Measurements from ENCODE around the gene FUT3. TPM values are rescaled to one million over a fixed set of nuclear protein-coding genes. Genes with fewer than 3 reads are reported as not detected.
"Not testable (repeated sequence)": the region's sequence is repeated elsewhere in the genome, so short reads cannot be mapped to it uniquely, and the experiment has no call there.

FUT3 gene
- total RNA-seq, 1 donor from 2014 or later, result 0.84 TPM

DNA sequence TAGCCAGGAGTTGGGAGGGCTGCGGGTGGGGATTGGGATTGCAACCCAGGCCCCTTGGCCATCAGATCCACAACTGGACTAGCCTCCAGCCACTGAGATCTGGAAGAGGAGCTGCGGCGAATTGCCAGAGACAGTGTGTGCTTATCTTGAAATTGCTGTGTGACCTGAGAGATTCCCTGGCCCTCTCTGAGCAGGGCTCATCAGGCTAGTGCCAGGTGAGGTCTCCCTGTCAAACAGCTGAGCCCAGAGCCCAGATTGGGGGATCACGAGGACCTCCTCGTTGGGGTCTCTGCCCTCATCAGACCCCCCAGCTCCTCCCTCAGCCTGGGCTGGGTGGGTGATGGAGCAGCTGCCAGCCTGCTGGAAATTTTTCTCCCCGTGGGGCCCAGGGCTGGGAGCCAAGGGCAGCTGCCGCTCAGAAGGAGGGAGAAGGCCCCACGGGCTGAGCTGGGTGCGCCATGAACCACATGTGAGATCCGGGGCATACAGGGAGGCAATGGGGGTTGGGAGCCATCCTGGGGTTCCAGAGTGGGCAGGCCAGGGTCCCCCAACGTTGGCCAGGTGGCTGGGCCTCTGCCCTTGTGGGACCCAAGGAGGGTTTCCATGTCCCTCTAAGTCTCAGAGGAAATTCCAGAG lies 11.9 kb upstream of the FUT3 start:
- H3K27ac Mint-ChIP-seq (ENCODE audit: unreplicated experiment), result no peak overlapping the region
- peaks cover 44% of the 10 kb centered on the region for H3K27me3 Mint-ChIP-seq (ENCODE audit: low read depth, unreplicated experiment)
- H2AFZ ChIP-seq (ENCODE audit: low read depth, low read length), result no peak overlapping the region
- no peaks in the 10 kb centered on the region for H3K36me3 Mint-ChIP-seq (ENCODE audit: low read depth, unreplicated experiment)
- H3K36me3 ChIP-seq (ENCODE audit: insufficient read depth, low read length), result no peaks in the 10 kb centered on the region
- H3K4me1 Mint-ChIP-seq (ENCODE audit: low read depth, unreplicated experiment), result peaks cover 6% of the 10 kb centered on the region
- TF ChIP-seq, protein P1, sequence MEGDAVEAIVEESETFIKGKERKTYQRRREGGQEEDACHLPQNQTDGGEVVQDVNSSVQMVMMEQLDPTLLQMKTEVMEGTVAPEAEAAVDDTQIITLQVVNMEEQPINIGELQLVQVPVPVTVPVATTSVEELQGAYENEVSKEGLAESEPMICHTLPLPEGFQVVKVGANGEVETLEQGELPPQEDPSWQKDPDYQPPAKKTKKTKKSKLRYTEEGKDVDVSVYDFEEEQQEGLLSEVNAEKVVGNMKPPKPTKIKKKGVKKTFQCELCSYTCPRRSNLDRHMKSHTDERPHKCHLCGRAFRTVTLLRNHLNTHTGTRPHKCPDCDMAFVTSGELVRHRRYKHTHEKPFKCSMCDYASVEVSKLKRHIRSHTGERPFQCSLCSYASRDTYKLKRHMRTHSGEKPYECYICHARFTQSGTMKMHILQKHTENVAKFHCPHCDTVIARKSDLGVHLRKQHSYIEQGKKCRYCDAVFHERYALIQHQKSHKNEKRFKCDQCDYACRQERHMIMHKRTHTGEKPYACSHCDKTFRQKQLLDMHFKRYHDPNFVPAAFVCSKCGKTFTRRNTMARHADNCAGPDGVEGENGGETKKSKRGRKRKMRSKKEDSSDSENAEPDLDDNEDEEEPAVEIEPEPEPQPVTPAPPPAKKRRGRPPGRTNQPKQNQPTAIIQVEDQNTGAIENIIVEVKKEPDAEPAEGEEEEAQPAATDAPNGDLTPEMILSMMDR (IDR thresholded peaks at IDR 0.05; ENCODE audit: insufficient read depth, low read depth, low read length), result no peak
- TF ChIP-seq EZH2 (IDR thresholded peaks at IDR 0.05; ENCODE audit: insufficient read depth, low read length), result no peak
- H4K20me1 ChIP-seq (ENCODE audit: insufficient read depth, low read length), result no peaks in the 10 kb centered on the region
- DNase-seq (ENCODE audit: low read depth), result no peak
- no peak overlapping the region for H3K4me3 Mint-ChIP-seq (ENCODE audit: unreplicated experiment)
- no peaks in the 10 kb centered on the region for H3K9me3 Mint-ChIP-seq (ENCODE audit: unreplicated experiment)
- no peak overlapping the region for H3K27ac ChIP-seq (ENCODE audit: low read depth, low read length)
- H3K9me3 ChIP-seq (ENCODE audit: insufficient read depth, low read depth, low read length), result no peaks in the 10 kb centered on the region
- no peak overlapping the region for H3K4me2 ChIP-seq (ENCODE audit: low read length)
- no peak overlapping the region for H3K4me3 ChIP-seq (ENCODE audit: insufficient read depth, low read depth, low read length)
- no peaks in the 10 kb centered on the region for H3K79me2 ChIP-seq (ENCODE audit: insufficient read depth, low read length)
- H3K4me1 ChIP-seq (ENCODE audit: insufficient read depth, low read length), result no peaks in the 10 kb centered on the region
- no peak overlapping the region for H3K9ac ChIP-seq (ENCODE audit: low read length)
- H3K27me3 ChIP-seq (ENCODE audit: insufficient read depth, low read length), result peaks cover 4% of the 10 kb centered on the region
- FAIRE-seq, result no peak

GRCh38 chr19:5857203-5858081 lies 6.2 kb upstream of the FUT3 start:
- Histone ChIP-seq H3K27ac (ENCODE audit: low read depth, low read length) (no peak overlapping the region), H3K4me1 (ENCODE audit: insufficient read depth, low read length) (no peaks in the 10 kb centered on the region), H3K4me2 (ENCODE audit: low read length) (no peak overlapping the region), H3K9ac (ENCODE audit: low read length) (no peak overlapping the region), H3K27me3 (ENCODE audit: insufficient read depth, low read length) (peaks cover 20% of the 10 kb centered on the region), H4K20me1 (ENCODE audit: insufficient read depth, low read length) (no peaks in the 10 kb centered on the region), H3K9me3 (ENCODE audit: insufficient read depth, low read depth, low read length) (no peaks in the 10 kb centered on the region), H2AFZ (ENCODE audit: low read depth, low read length) (no peak overlapping the region), H3K36me3 (ENCODE audit: insufficient read depth, low read length) (no peaks in the 10 kb centered on the region), H3K4me3 (ENCODE audit: insufficient read depth, low read depth, low read length) (no peak overlapping the region), H3K79me2 (ENCODE audit: insufficient read depth, low read length) (no peaks in the 10 kb centered on the region)
- FAIRE-seq (no peak), DNase-seq (ENCODE audit: low read depth) (no peak)
- Mint-ChIP-seq H3K4me1 (ENCODE audit: low read depth, unreplicated experiment) (peaks cover 6% of the 10 kb centered on the region), H3K36me3 (ENCODE audit: low read depth, unreplicated experiment) (no peaks in the 10 kb centered on the region), H3K27ac (ENCODE audit: unreplicated experiment) (no peak overlapping the region), H3K27me3 (ENCODE audit: low read depth, unreplicated experiment) (peaks cover 18% of the 10 kb centered on the region), H3K9me3 (ENCODE audit: unreplicated experiment) (peaks cover under 1% of the 10 kb centered on the region), H3K4me3 (ENCODE audit: unreplicated experiment) (no peak overlapping the region)
- TF ChIP-seq EZH2 (IDR thresholded peaks at IDR 0.05; ENCODE audit: insufficient read depth, low read length), result no peak
- TF ChIP-seq, protein P1 (IDR thresholded peaks at IDR 0.05; ENCODE audit: insufficient read depth, low read depth, low read length), result no peak

GRCh38 chr19:5855151-5855550 lies 3.9 kb upstream of the FUT3 start:
- H3K36me3 ChIP-seq (ENCODE audit: insufficient read depth, low read length); FAIRE-seq; H3K4me1 ChIP-seq (ENCODE audit: insufficient read depth, low read length); H3K4me2 ChIP-seq (ENCODE audit: low read length); H3K27ac Mint-ChIP-seq (ENCODE audit: unreplicated experiment); H3K79me2 ChIP-seq (ENCODE audit: insufficient read depth, low read length); H3K27ac ChIP-seq (ENCODE audit: low read depth, low read length); H3K36me3 Mint-ChIP-seq (ENCODE audit: low read depth, unreplicated experiment); H3K9me3 ChIP-seq (ENCODE audit: insufficient read depth, low read depth, low read length); H3K9ac ChIP-seq (ENCODE audit: low read length); DNase-seq (ENCODE audit: low read depth); H2AFZ ChIP-seq (ENCODE audit: low read depth, low read length); H3K4me3 ChIP-seq (ENCODE audit: insufficient read depth, low read depth, low read length); H3K9me3 Mint-ChIP-seq (ENCODE audit: unreplicated experiment); H4K20me1 ChIP-seq (ENCODE audit: insufficient read depth, low read length); H3K4me3 Mint-ChIP-seq (ENCODE audit: unreplicated experiment); H3K4me1 Mint-ChIP-seq (ENCODE audit: low read depth, unreplicated experiment): not testable (repeated sequence)
- H3K27me3 Mint-ChIP-seq (ENCODE audit: low read depth, unreplicated experiment), result peaks cover 17% of the 10 kb centered on the region
- peaks cover 25% of the 10 kb centered on the region for H3K27me3 ChIP-seq (ENCODE audit: insufficient read depth, low read length)

- H3K4me1 Mint-ChIP-seq (ENCODE audit: low read depth, unreplicated experiment); H4K20me1 ChIP-seq (ENCODE audit: insufficient read depth, low read length); H3K4me1 ChIP-seq (ENCODE audit: insufficient read depth, low read length); DNase-seq (ENCODE audit: low read depth); H3K4me3 Mint-ChIP-seq (ENCODE audit: unreplicated experiment); H2AFZ ChIP-seq (ENCODE audit: low read depth, low read length); H3K36me3 ChIP-seq (ENCODE audit: insufficient read depth, low read length); H3K79me2 ChIP-seq (ENCODE audit: insufficient read depth, low read length); H3K36me3 Mint-ChIP-seq (ENCODE audit: low read depth, unreplicated experiment); H3K9me3 Mint-ChIP-seq (ENCODE audit: unreplicated experiment); FAIRE-seq; H3K4me3 ChIP-seq (ENCODE audit: insufficient read depth, low read depth, low read length); H3K9ac ChIP-seq (ENCODE audit: low read length); H3K27ac Mint-ChIP-seq (ENCODE audit: unreplicated experiment); H3K9me3 ChIP-seq (ENCODE audit: insufficient read depth, low read depth, low read length); H3K27ac ChIP-seq (ENCODE audit: low read depth, low read length); H3K4me2 ChIP-seq (ENCODE audit: low read length): not testable (repeated sequence)
- peaks cover 25% of the 10 kb centered on the region for H3K27me3 ChIP-seq (ENCODE audit: insufficient read depth, low read length)
- H3K27me3 Mint-ChIP-seq (ENCODE audit: low read depth, unreplicated experiment), result peaks cover 15% of the 10 kb centered on the region
These were observed 2.9 kb upstream of the FUT3 start for GRCh38 chr19:5854121-5854520.
